H1 (cell line): Measurements from ENCODE around the gene MRC2. TPM values are rescaled to one million over a fixed set of nuclear protein-coding genes. Genes with fewer than 3 reads are reported as not detected.

Experiments used
- CTCF ChIA-PET: fragments of 300-600 bp; sonication (Branson Sonifier 250); formaldehyde crosslinking; loops from one replicate; lab custom pipeline; 2021; ENCODE audit not compliant: partially characterized antibody; lab: Charles Lee
- POLR2A ChIA-PET: fragments of 300-600 bp; sonication (Branson Sonifier 250); formaldehyde crosslinking; loops from one replicate; lab custom pipeline; 2021; ENCODE audit warnings: inconsistent platforms; ENCODE audit not compliant: partially characterized antibody; lab: Charles Lee
- DNase-seq, 2 experiments: peaks; one replicate each; pipeline versions ENCODE4 v3.0.0 to v3.0.0-alpha.2; 2010 to 2022; ENCODE audit warnings: low spot score in 2 of 2, low read depth in 1 of 2, mixed read lengths in 1 of 2
- FAIRE-seq: peaks from 2 replicates; lab custom pipeline; 2011; peaks lifted over from hg19 to GRCh38; lab: Jason Lieb, UNC
- H2AFZ ChIP-seq: 2 replicates; pipeline ENCODE4 v1.8.1; 2012; ENCODE audit warnings: low read length, inconsistent platforms
- H2AK5ac ChIP-seq: 2 replicates; pipeline ENCODE4 v1.6.1; 2013; ENCODE audit warnings: low read depth, low read length
- H2BK120ac ChIP-seq: replicated peaks from 2 replicates; pipeline ENCODE3; 2013; ENCODE audit warnings: low read depth, low read length, inconsistent platforms
- H2BK12ac ChIP-seq: 2 replicates; pipeline ENCODE4 v1.6.1; 2013; ENCODE audit warnings: low read depth, low read length
- H2BK15ac ChIP-seq: 2 replicates; pipeline ENCODE4 v1.6.1; 2013; ENCODE audit warnings: low read length
- H2BK20ac ChIP-seq: 2 replicates; pipeline ENCODE4 v1.6.1; 2013; ENCODE audit warnings: low read length
- H2BK5ac ChIP-seq: 2 replicates; pipeline ENCODE4 v1.6.1; 2013; ENCODE audit warnings: low read depth, low read length
- H3K14ac ChIP-seq: 2 replicates; pipeline ENCODE4 v1.6.1; 2013; ENCODE audit warnings: inconsistent platforms; ENCODE audit not compliant: insufficient read length
- H3K18ac ChIP-seq: 2 replicates; pipeline ENCODE4 v1.6.1; 2013; ENCODE audit warnings: low read length; ENCODE audit errors: extremely low read depth
- H3K23ac ChIP-seq: 2 replicates; pipeline ENCODE4 v1.6.1; 2013; ENCODE audit warnings: inconsistent platforms; ENCODE audit not compliant: insufficient read length
- H3K23me2 ChIP-seq: 2 replicates; pipeline ENCODE4 v1.6.1; 2013; ENCODE audit warnings: low read depth, low read length
- H3K27ac ChIP-seq: 2 replicates; pipeline ENCODE4 v1.6.1; 2011; ENCODE audit warnings: low read depth, low read length, inconsistent platforms
- H3K27me3 ChIP-seq, 4 experiments: replicated peaks in 1 of 4; 1 replicate in 1 of 4; 2 replicates in 3 of 4; pipeline versions ENCODE4 v1.6.1 to v1.8.1; 2011 to 2013; ENCODE audit warnings: low read length in 3 of 4, mild to moderate bottlenecking in 3 of 4, inconsistent platforms in 2 of 4, mixed read lengths in 2 of 4, moderate library complexity in 1 of 4; ENCODE audit not compliant: control insufficient read depth in 3 of 4, insufficient read depth in 3 of 4; ENCODE audit errors: extremely low read depth in 1 of 4
- H3K36me3 ChIP-seq, 4 experiments: 2 replicates each; pipeline versions ENCODE4 v1.6.1 to v1.8.1; 2011 to 2013; ENCODE audit warnings: mild to moderate bottlenecking in 4 of 4, low read length in 3 of 4, moderate library complexity in 2 of 4, control low read depth in 1 of 4, inconsistent platforms in 1 of 4; ENCODE audit not compliant: insufficient read depth in 4 of 4, control insufficient read depth in 2 of 4
- H3K4ac ChIP-seq: replicated peaks from 2 replicates; pipeline ENCODE3; 2013; ENCODE audit warnings: low read length, low read depth, mixed read lengths, inconsistent platforms; ENCODE audit not compliant: insufficient read length
- H3K4me1 ChIP-seq, 4 experiments: replicated peaks in 1 of 4; 1 replicate in 1 of 4; 2 replicates in 3 of 4; pipeline versions ENCODE4 v1.6.1 to v1.8.1; 2011 to 2013; ENCODE audit warnings: low read length in 3 of 4, inconsistent platforms in 2 of 4, mixed read lengths in 1 of 4; ENCODE audit not compliant: insufficient read depth in 4 of 4, control insufficient read depth in 3 of 4
- H3K4me2 ChIP-seq, 2 experiments: 2 replicates each; pipeline versions ENCODE4 v1.6.1 to v1.8.1; 2011 to 2013; ENCODE audit warnings: low read depth in 2 of 2, low read length in 2 of 2, control low read depth in 1 of 2, inconsistent platforms in 1 of 2, mild to moderate bottlenecking in 1 of 2; ENCODE audit not compliant: insufficient read depth in 1 of 2
- H3K4me3 ChIP-seq, 4 experiments: fragments of 200-600, 300-600 bp in 1 of 4; sonication (generic), shearing (Covaris generic), sonication (Bioruptor Twin) in 1 of 4; 2 replicates each; pipeline versions ENCODE4 v1.5.1 to v1.8.1; 2011 to 2016; ENCODE audit warnings: low read length in 4 of 4, low read depth in 3 of 4, control low read depth in 2 of 4, inconsistent platforms in 2 of 4, mild to moderate bottlenecking in 2 of 4, mixed read lengths in 1 of 4, moderate library complexity in 1 of 4; ENCODE audit not compliant: insufficient read depth in 2 of 4; ENCODE audit errors: extremely low read depth in 1 of 4
- H3K56ac ChIP-seq: replicated peaks from 2 replicates; pipeline ENCODE3; 2013; ENCODE audit warnings: low read depth, mild to moderate bottlenecking, mixed read lengths, low read length, inconsistent platforms; ENCODE audit not compliant: insufficient read length
- H3K79me1 ChIP-seq: 2 replicates; pipeline ENCODE4 v1.6.1; 2013; ENCODE audit warnings: low read depth, low read length, control low read depth
- H3K79me2 ChIP-seq, 2 experiments: 2 replicates each; pipeline versions ENCODE4 v1.6.1 to v1.8.1; 2012 to 2013; ENCODE audit warnings: low read length in 2 of 2, mild to moderate bottlenecking in 2 of 2, inconsistent platforms in 1 of 2; ENCODE audit not compliant: insufficient read depth in 2 of 2, control insufficient read depth in 1 of 2
- H3K9ac ChIP-seq, 4 experiments: replicated peaks in 1 of 4; 1 replicate in 1 of 4; 2 replicates in 3 of 4; pipeline versions ENCODE4 v1.6.1 to v1.8.1; 2011 to 2013; ENCODE audit warnings: low read depth in 3 of 4, low read length in 3 of 4, control low read depth in 2 of 4, mild to moderate bottlenecking in 2 of 4, moderate library complexity in 2 of 4, inconsistent platforms in 1 of 4; ENCODE audit errors: extremely low read depth in 1 of 4
- H3K9me3 ChIP-seq, 2 experiments: 2 replicates each; pipeline versions ENCODE4 v1.6.1 to v1.8.1; 2012 to 2013; ENCODE audit warnings: mild to moderate bottlenecking in 2 of 2, moderate library complexity in 2 of 2, control low read depth in 1 of 2, inconsistent platforms in 1 of 2, low read depth in 1 of 2, low read length in 1 of 2, mixed read lengths in 1 of 2; ENCODE audit not compliant: insufficient read depth in 2 of 2
- H4K20me1 ChIP-seq, 2 experiments: replicated peaks in 1 of 2; 2 replicates each; pipeline versions ENCODE3 to v1.8.1; 2011 to 2013; ENCODE audit warnings: inconsistent platforms in 2 of 2, low read length in 2 of 2, mild to moderate bottlenecking in 1 of 2; ENCODE audit not compliant: insufficient read depth in 2 of 2, control insufficient read depth in 1 of 2
- H4K5ac ChIP-seq: 2 replicates; pipeline ENCODE4 v1.6.1; 2013; ENCODE audit warnings: low read length, low read depth, mixed read lengths, inconsistent platforms; ENCODE audit not compliant: insufficient read length
- H4K8ac ChIP-seq: 2 replicates; pipeline ENCODE4 v1.8.0; 2013; ENCODE audit warnings: mild to moderate bottlenecking, moderate library complexity, low read length, inconsistent platforms; ENCODE audit not compliant: insufficient read depth; ENCODE audit errors: extremely low read depth
- H4K91ac ChIP-seq: replicated peaks from 2 replicates; pipeline ENCODE3; 2013; ENCODE audit warnings: low read length, mixed read lengths, inconsistent platforms; ENCODE audit not compliant: insufficient read length
- ASH2L ChIP-seq: fragments of 200-600, 300-600 bp; sonication (generic); IDR thresholded peaks from one replicate; pipeline ENCODE4 v1.7.1; 2017; ENCODE audit warnings: low read length
- EGR1 ChIP-seq: IDR thresholded peaks from 2 replicates; pipeline ENCODE4 v1.6.1; 2011; ENCODE audit warnings: low read depth, low read length, borderline replicate concordance
- GABPA ChIP-seq: IDR thresholded peaks from 2 replicates; pipeline ENCODE4 v1.6.1; 2011; ENCODE audit warnings: mild to moderate bottlenecking, low read length, moderate library complexity, borderline replicate concordance; ENCODE audit not compliant: insufficient read depth
- MAX ChIP-seq: IDR thresholded peaks from 2 replicates; pipeline ENCODE4 v1.6.1; 2012; ENCODE audit warnings: inconsistent platforms
- PHF8 ChIP-seq: fragments of 200-600 bp; sonication (generic); conservative IDR thresholded peaks from 2 replicates; pipeline ENCODE4 v1.7.1; 2012; ENCODE audit warnings: low read depth, mild to moderate bottlenecking, inconsistent platforms, low read length, moderate library complexity
- POLR2A ChIP-seq, 2 experiments: IDR thresholded peaks; 1 replicate in 1 of 2; 2 replicates in 1 of 2; pipeline ENCODE4 v1.6.1; 2011; ENCODE audit warnings: low read depth in 2 of 2, low read length in 2 of 2, mild to moderate bottlenecking in 2 of 2; ENCODE audit errors: control extremely low read depth in 1 of 2
- RAD21 ChIP-seq, 2 experiments: IDR thresholded peaks in 1 of 2; conservative IDR thresholded peaks in 1 of 2; 2 replicates each; pipeline ENCODE4 v1.6.1; 2011; ENCODE audit warnings: low read depth in 2 of 2, low read length in 2 of 2, improper control_type of control experiment in 1 of 2, inconsistent platforms in 1 of 2, mild to moderate bottlenecking in 1 of 2, moderate library complexity in 1 of 2
- RBBP5 ChIP-seq: IDR thresholded peaks from 2 replicates; pipeline ENCODE4 v1.7.1; 2012; ENCODE audit warnings: low read depth, mild to moderate bottlenecking, inconsistent platforms, low read length, moderate library complexity, borderline replicate concordance
- SP4 ChIP-seq: IDR thresholded peaks from 2 replicates; pipeline ENCODE4 v1.6.1; 2012; ENCODE audit warnings: low read length, inconsistent platforms
- WGBS, 2 experiments: shearing (Covaris generic) in 1 of 2; methylation state at CpG; one replicate each; pipeline versions ENCODE4 v1.1.6 to v1.1.7; 2013 to 2015; ENCODE audit warnings: low lambda C conversion rate in 2 of 2, mixed read lengths in 2 of 2, inconsistent platforms in 1 of 2, low coverage in 1 of 2, missing lambda C conversion rate in 1 of 2; ENCODE audit not compliant: insufficient replicate concordance in 2 of 2, insufficient coverage in 1 of 2, insufficient read length in 1 of 2; ENCODE audit errors: extremely low coverage in 1 of 2, missing lambda C conversion rate in 1 of 2; 5-methylcytosine and 5-hydroxymethylcytosine counted together
- polyA plus RNA-seq, 7 experiments: library from polyadenylated mRNA; depleted of rRNA in 3 of 7; stranded (reverse) in 5 of 7; unstranded in 2 of 7; fragments of >200 nt in 5 of 7; fragments of 200-250 nt in 2 of 7; gene quantifications; 1 replicate in 5 of 7; 2 replicates in 1 of 7; 4 replicates in 1 of 7; pipeline versions ENCODE4 v1.2.1 to v1.2.3, GENCODE V29; 2011 to 2013; ENCODE audit warnings: missing spikeins in 2 of 7, mixed read lengths in 2 of 7
- total RNA-seq: library from RNA; stranded (reverse); fragmentation: NEBNext Ultra II Directional; extraction: Animal tissue kit (Norgen Biotek cat#: 25700); gene quantifications from 2 replicates; pipeline ENCODE4 v1.2.1, GENCODE V29; 2021

MRC2 gene
- total and polyA plus RNA-seq, 2 of the 8 experiments (the other 6 are each of a cell fraction or from before 2014, with no cell fraction given), result 7.0 to 24.2 TPM

GRCh38 chr17:62592341-62593099, 35.0 kb upstream of the MRC2 start:
- ChIA-PET CTCF (interaction anchor here (0.9 to 1.7 kb wide), 3 partner anchors 9 to 42 kb away, joined by 3 to 6 read pairs (median 4); no protein-coding TSS in a partner anchor), POLR2A (interaction anchor here (0.6 kb wide), 2 partner anchors 48 to 119 kb away, joined by 3 to 5 read pairs; no protein-coding TSS in a partner anchor)
- H3K14ac ChIP-seq, result no peak overlapping the region
- H4K8ac ChIP-seq, result no peak overlapping the region
- H3K27ac ChIP-seq, result no peak overlapping the region
- no peaks in the 10 kb centered on the region for H4K20me1 ChIP-seq
- H2BK20ac ChIP-seq, result no peak overlapping the region
- no peak overlapping the region for H3K4ac ChIP-seq
- no peaks in the 10 kb centered on the region for H3K79me2 ChIP-seq
- no peak overlapping the region for H3K23ac ChIP-seq
- no peaks in the 10 kb centered on the region for H3K23me2 ChIP-seq
- peaks cover 2 to 32% (median 20%) of the 10 kb centered on the region in 4 experiments; a peak in 7 of 8 replicates for H3K36me3 ChIP-seq
- TF ChIP-seq RAD21 (IDR thresholded peaks at IDR 0.05 in 1 of 2, conservative IDR thresholded peaks at IDR 0.05 in 1 of 2; ENCODE audit: low read depth in 2 of 2, low read length in 2 of 2) (peak in 1 of 2 experiments; percentile 16; a peak in 1 of 4 replicates), PHF8 (no peak), SP4 (no peak), ASH2L (no peak), MAX (no peak), RBBP5 (no peak), GABPA (no peak), POLR2A (IDR thresholded peaks at IDR 0.05; ENCODE audit: control extremely low read depth in 1 of 2, low read depth in 2 of 2, low read length in 2 of 2) (no peak; a peak in 1 of 3 replicates), EGR1 (no peak)
- H3K9ac ChIP-seq, result no peak overlapping the region
- no peak overlapping the region for H3K18ac ChIP-seq
- H3K4me1 ChIP-seq, result no peaks in the 10 kb centered on the region
- no peak for DNase-seq
- H3K56ac ChIP-seq, result no peak overlapping the region
- H3K9me3 ChIP-seq, result no peaks in the 10 kb centered on the region; a peak in 1 of 4 replicates
- no peaks in the 10 kb centered on the region for H3K79me1 ChIP-seq
- WGBS, 2 experiments, result 95% methylated on average over 9 of the region's 9 CpGs; no CpG with 5 or more reads in 1 of the 2 experiments
- FAIRE-seq, result no peak
- no peak overlapping the region for H2AFZ ChIP-seq
- H2BK5ac ChIP-seq, result no peak overlapping the region
- no peak overlapping the region for H3K4me2 ChIP-seq
- H2BK120ac ChIP-seq, result no peak overlapping the region
- H2BK12ac ChIP-seq, result no peak overlapping the region
- H3K27me3 ChIP-seq, result no peaks in the 10 kb centered on the region
- H2BK15ac ChIP-seq, result no peak overlapping the region
- H3K4me3 ChIP-seq, result no peak overlapping the region
- H4K91ac ChIP-seq, result no peak overlapping the region
- H4K5ac ChIP-seq, result no peak overlapping the region
- no peak overlapping the region for H2AK5ac ChIP-seq
